ENCODE data around the gene SUSD4. TPM values are rescaled to one million over a fixed set of nuclear protein-coding genes. Genes with fewer than 3 reads are reported as not detected.

The SUSD4 gene
- total and polyA plus RNA-seq, 2 of the 4 experiments (the other 2 are of a cell fraction), result 1.8 to 2.7 TPM

DNA sequence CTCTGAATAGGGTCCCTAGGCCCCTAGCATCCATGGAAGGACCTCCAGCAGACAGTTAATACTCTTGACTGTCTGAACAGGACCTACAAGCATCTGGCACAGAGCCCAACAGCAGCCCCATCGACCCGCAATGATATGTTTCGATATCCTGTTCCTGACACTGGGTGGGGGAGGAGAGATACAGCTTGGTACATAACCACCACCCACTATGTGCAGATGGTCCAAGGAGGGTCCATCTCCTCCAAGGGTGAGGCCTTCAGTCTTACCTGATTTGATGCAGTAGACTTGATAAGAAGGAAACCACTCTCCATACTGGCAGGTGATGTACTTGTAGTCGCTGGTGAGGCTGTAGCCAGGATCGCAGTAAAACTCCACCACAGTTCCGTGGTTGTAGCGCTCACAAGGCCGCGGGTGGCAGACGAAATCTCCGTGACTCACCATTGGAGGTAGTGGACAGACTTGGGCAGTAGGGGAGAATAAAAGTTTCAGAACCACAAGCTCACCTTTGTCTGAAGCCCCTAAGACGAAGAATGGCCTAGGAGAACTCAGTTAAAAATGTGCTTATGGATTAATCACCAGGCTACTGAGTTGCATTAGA lies 134.9 kb downstream of the SUSD4 start:
- Histone ChIP-seq H2AFZ (replicated peaks; ENCODE audit: low read length, poor library complexity) (no peak overlapping the region), H2AK9ac (replicated peaks; ENCODE audit: low read depth, low read length, poor library complexity) (peak overlapping the region; percentile 20), H3K36me3 (ENCODE audit: control insufficient read depth, insufficient read depth, low read length) (no peaks in the 10 kb centered on the region), H2AK5ac (ENCODE audit: low read depth, low read length) (peak overlapping the region; percentile 69), H3K4me3 (ENCODE audit: insufficient read depth, low read depth, low read length) (no peak overlapping the region), H4K91ac (ENCODE audit: insufficient read depth, low read depth, low read length) (peak overlapping the region; percentile 38), H4K8ac (ENCODE audit: low read depth in 2 of 2, low read length in 2 of 2) (peak overlapping the region in 1 of 2 experiments; percentile 11; a peak in 2 of 4 replicates), H2BK5ac (ENCODE audit: low read depth, low read length, poor library complexity, severe bottlenecking) (no peak overlapping the region), H3K27me3 (ENCODE audit: control insufficient read depth, insufficient read depth, low read length) (no peaks in the 10 kb centered on the region; the same call in 1 of the 2 replicates), H3K14ac (replicated peaks; ENCODE audit: low read depth, low read length) (peak overlapping the region; percentile 54; the same call in 1 of the 2 replicates), H3K23ac (ENCODE audit: low read depth, low read length) (no peak overlapping the region), H2BK15ac (ENCODE audit: low read depth, low read length) (peak overlapping the region; percentile 74; the same call in 2 of the 3 replicates), H3K4me2 (ENCODE audit: low read depth, low read length) (no peak overlapping the region), H2BK120ac (ENCODE audit: low read depth, low read length) (peak overlapping the region; percentile 75; the same call in 1 of the 2 replicates), H3K4ac (ENCODE audit: low read depth, low read length) (peak overlapping the region; percentile 63), H4K20me1 (ENCODE audit: insufficient read depth, low read length) (no peaks in the 10 kb centered on the region), H3K56ac (ENCODE audit: extremely low read depth, insufficient read depth, low read length) (no peak overlapping the region), H3K9ac (ENCODE audit: low read depth, low read length) (no peak overlapping the region), H3K9me1 (ENCODE audit: insufficient read depth, low read length) (peaks cover 30% of the 10 kb centered on the region), H3K9me3 (ENCODE audit: control insufficient read depth, insufficient read depth, low read length) (no peaks in the 10 kb centered on the region), H3K27ac (ENCODE audit: insufficient read depth, low read length) (no peak overlapping the region), H2BK20ac (ENCODE audit: low read depth, low read length) (peak overlapping the region; percentile 61; the same call in 1 of the 2 replicates), H3K18ac (ENCODE audit: low read depth, low read length) (no peak overlapping the region), H4K5ac (ENCODE audit: low read depth, low read length) (no peak overlapping the region), H3K4me1 (ENCODE audit: control insufficient read depth, insufficient read depth, low read length) (peaks cover 18% of the 10 kb centered on the region), H3K79me1 (ENCODE audit: low read depth in 1 of 2, low read length in 2 of 2) (peaks cover 0 to 3% of the 10 kb centered on the region in 2 experiments; a peak in 1 of 4 replicates)
- POLR2A ChIA-PET (ENCODE audit: unreplicated experiment), result no interaction called here
- dilution Hi-C loops (cut with HindIII; ENCODE audit: low sequenced_read_pairs, unreplicated experiment) (no loop called here), in situ Hi-C loops (cut with MboI; ENCODE audit: low sequenced_read_pairs) (no loop called here), intact Hi-C loops (cut with micrococcal nuclease) (no loop called here)
- no CpG with 5 or more reads among the region's 12 CpGs for WGBS, 2 experiments (ENCODE audit: extremely low coverage in 2 of 2, insufficient read length in 1 of 2)
- DNase-seq (no peak), ATAC-seq (ENCODE audit: low read depth) (no peak)
- CTCF ChIA-PET, result interaction anchor here (2.5 kb wide), 1 partner anchor 96 kb away, joined by 9 read pairs; no protein-coding TSS in a partner anchor
- no TSS peak for BruUV-seq (replicated peaks)
- TF ChIP-seq RAD21 (IDR thresholded peaks at IDR 0.05; ENCODE audit: low read length) (no peak), POLR2A (IDR thresholded peaks at IDR 0.05; ENCODE audit: low read depth, low read length) (no peak), RFX5 (IDR thresholded peaks at IDR 0.05; ENCODE audit: low read depth, low read length) (no peak), CHD1 (IDR thresholded peaks at IDR 0.05; ENCODE audit: low read depth, low read length) (no peak), MAZ (IDR thresholded peaks at IDR 0.05; ENCODE audit: borderline replicate concordance, low read depth, low read length) (no peak), FOS (IDR thresholded peaks at IDR 0.05; ENCODE audit: low read depth, low read length) (no peak), MAFK (IDR thresholded peaks at IDR 0.05; ENCODE audit: low read depth, low read length) (no peak), CEBPB (IDR thresholded peaks at IDR 0.05; ENCODE audit: low read depth, low read length) (no peak), NFE2L2 (IDR thresholded peaks at IDR 0.05; ENCODE audit: low read depth, low read length) (no peak), MXI1 (IDR thresholded peaks at IDR 0.05; ENCODE audit: borderline replicate concordance, low read depth, low read length) (no peak), BHLHE40 (IDR thresholded peaks at IDR 0.05; ENCODE audit: low read depth, low read length) (no peak), RCOR1 (IDR thresholded peaks at IDR 0.05; ENCODE audit: insufficient replicate concordance, low read length) (no peak), SMC3 (IDR thresholded peaks at IDR 0.05; ENCODE audit: low read depth, low read length) (no peak)
- TF ChIP-seq, protein P1, sequence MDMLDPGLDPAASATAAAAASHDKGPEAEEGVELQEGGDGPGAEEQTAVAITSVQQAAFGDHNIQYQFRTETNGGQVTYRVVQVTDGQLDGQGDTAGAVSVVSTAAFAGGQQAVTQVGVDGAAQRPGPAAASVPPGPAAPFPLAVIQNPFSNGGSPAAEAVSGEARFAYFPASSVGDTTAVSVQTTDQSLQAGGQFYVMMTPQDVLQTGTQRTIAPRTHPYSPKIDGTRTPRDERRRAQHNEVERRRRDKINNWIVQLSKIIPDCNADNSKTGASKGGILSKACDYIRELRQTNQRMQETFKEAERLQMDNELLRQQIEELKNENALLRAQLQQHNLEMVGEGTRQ (IDR thresholded peaks at IDR 0.05; ENCODE audit: low read depth, low read length), result no peak
- TF ChIP-seq, protein P2, sequence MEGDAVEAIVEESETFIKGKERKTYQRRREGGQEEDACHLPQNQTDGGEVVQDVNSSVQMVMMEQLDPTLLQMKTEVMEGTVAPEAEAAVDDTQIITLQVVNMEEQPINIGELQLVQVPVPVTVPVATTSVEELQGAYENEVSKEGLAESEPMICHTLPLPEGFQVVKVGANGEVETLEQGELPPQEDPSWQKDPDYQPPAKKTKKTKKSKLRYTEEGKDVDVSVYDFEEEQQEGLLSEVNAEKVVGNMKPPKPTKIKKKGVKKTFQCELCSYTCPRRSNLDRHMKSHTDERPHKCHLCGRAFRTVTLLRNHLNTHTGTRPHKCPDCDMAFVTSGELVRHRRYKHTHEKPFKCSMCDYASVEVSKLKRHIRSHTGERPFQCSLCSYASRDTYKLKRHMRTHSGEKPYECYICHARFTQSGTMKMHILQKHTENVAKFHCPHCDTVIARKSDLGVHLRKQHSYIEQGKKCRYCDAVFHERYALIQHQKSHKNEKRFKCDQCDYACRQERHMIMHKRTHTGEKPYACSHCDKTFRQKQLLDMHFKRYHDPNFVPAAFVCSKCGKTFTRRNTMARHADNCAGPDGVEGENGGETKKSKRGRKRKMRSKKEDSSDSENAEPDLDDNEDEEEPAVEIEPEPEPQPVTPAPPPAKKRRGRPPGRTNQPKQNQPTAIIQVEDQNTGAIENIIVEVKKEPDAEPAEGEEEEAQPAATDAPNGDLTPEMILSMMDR (conservative IDR thresholded peaks at IDR 0.05; ENCODE audit: low read depth, low read length), result no peak
- TF ChIP-seq, protein P3, sequence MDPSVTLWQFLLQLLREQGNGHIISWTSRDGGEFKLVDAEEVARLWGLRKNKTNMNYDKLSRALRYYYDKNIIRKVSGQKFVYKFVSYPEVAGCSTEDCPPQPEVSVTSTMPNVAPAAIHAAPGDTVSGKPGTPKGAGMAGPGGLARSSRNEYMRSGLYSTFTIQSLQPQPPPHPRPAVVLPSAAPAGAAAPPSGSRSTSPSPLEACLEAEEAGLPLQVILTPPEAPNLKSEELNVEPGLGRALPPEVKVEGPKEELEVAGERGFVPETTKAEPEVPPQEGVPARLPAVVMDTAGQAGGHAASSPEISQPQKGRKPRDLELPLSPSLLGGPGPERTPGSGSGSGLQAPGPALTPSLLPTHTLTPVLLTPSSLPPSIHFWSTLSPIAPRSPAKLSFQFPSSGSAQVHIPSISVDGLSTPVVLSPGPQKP (IDR thresholded peaks at IDR 0.05; ENCODE audit: borderline replicate concordance, low read depth, low read length), result no peak
